ENCODE measurements around the gene RPL28.

RPL28 gene

GRCh38 chr19:55383279-55384130 lies 2.2 kb upstream of the RPL28 start:
- Mint-ChIP-seq H3K36me3 (ENCODE audit: low read depth) (peaks cover 20% of the 10 kb centered on the region), H3K4me3 (peak overlapping the region; percentile 69 to 80 (median 80)), H3K27me3 (ENCODE audit: low read depth) (peaks cover 6% of the 10 kb centered on the region), H3K4me1 (peaks cover 40% of the 10 kb centered on the region), H3K27ac (peak overlapping the region in 1 of 3 experiments; percentile 72), H3K9me3 (no peaks in the 10 kb centered on the region)
- peak in 1 of 3 experiments; percentile 27 for TF ChIP-seq CTCF (IDR thresholded peaks at IDR 0.05; ENCODE audit: unreplicated experiment in 3 of 3)

GRCh38 chr19:55384131-55384919 lies 1.4 kb upstream of the RPL28 start, which contains the start of gene TMEM238:
TSS of gene TMEM238 (minus strand) at chr19:55384292. CDS start at chr19:55384259, 33 bp downstream.
- H3K27ac Mint-ChIP-seq: peak within 1 kb of the TSS; percentile 92 to 98 (median 98)
- peaks cover 6% of the 10 kb centered on the region for H3K27me3 Mint-ChIP-seq (ENCODE audit: low read depth)
- peak within 1 kb of the TSS; percentile 100 for H3K4me3 Mint-ChIP-seq
- H3K36me3 Mint-ChIP-seq (ENCODE audit: low read depth): peaks cover 22% of the 10 kb centered on the region
- no peaks in the 10 kb centered on the region for H3K9me3 Mint-ChIP-seq
- H3K4me1 Mint-ChIP-seq: peaks cover 40% of the 10 kb centered on the region
- no peak for TF ChIP-seq CTCF (IDR thresholded peaks at IDR 0.05; ENCODE audit: unreplicated experiment in 3 of 3)

- Mint-ChIP-seq H3K36me3 (ENCODE audit: low read depth) (peaks cover 29% of the 10 kb centered on the region), H3K4me3 (peak overlapping the region; percentile 100), H3K9me3 (no peaks in the 10 kb centered on the region), H3K27me3 (ENCODE audit: low read depth) (peaks cover 6% of the 10 kb centered on the region), H3K4me1 (peaks cover 44% of the 10 kb centered on the region), H3K27ac (peak overlapping the region; percentile 92 to 98 (median 98))
- no peak for TF ChIP-seq CTCF (IDR thresholded peaks at IDR 0.05; ENCODE audit: unreplicated experiment in 3 of 3)
Measured at GRCh38 chr19:55384920-55385723, 610 bp upstream of the RPL28 start.

- H3K27ac Mint-ChIP-seq: peak overlapping the region; percentile 92 to 98 (median 98)
Measured at GRCh38 chr19:55386493-55386971, 800 bp downstream of the RPL28 start.

More at GRCh38 chr19:55386493-55386971, 800 bp downstream of the RPL28 start:
- Mint-ChIP-seq H3K4me3 (peak overlapping the region; percentile 100), H3K27me3 (ENCODE audit: low read depth) (peaks cover 6% of the 10 kb centered on the region), H3K4me1 (peaks cover 48% of the 10 kb centered on the region), H3K36me3 (ENCODE audit: low read depth) (peaks cover 35% of the 10 kb centered on the region), H3K9me3 (no peaks in the 10 kb centered on the region)
- TF ChIP-seq CTCF (IDR thresholded peaks at IDR 0.05; ENCODE audit: unreplicated experiment in 3 of 3): no peak

Measured in nephron (organoid).